HG03135 (cell line): ENCODE results near the gene SLC6A3.

Source experiments
- ATAC-seq: cut with Tn5 transposase; IDR thresholded peaks from one replicate; pipeline ENCODE4 v1.9.1; 2021; ENCODE audit warnings: mild to moderate bottlenecking, moderate library complexity; ENCODE audit not compliant: unreplicated experiment

SLC6A3 gene

GRCh38 chr5:1445313-1445688, at the start of gene SLC6A3:
Gene SLC6A3 (minus strand): TSS chr5:1445440. CDS start chr5:1443197, 2,243 bp downstream.
- ATAC-seq, result no peak

- no peak for ATAC-seq
These were observed 48.7 kb upstream of the SLC6A3 start for GRCh38 chr5:1493941-1494340.

DNA sequence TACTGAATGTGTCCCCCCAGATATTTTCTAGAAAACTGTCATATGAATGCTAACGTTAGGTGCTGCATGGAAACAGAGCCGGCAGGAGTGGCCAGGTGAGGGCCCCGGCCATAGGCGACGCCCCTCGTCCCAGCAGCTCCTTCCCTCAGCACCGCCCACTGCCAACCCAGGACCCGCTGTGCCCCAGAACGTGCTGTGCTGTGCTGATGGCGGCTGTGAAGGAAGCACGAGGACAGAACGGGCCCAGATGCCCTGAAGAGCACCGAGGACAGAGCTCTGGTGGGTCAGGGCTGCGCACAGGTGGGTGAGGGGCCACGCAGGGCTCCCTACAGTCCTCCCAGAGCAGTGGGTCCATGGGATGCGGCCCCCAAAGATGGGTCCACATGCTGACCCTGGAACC, 48.2 kb upstream of the SLC6A3 start:
- no peak for ATAC-seq

DNA sequence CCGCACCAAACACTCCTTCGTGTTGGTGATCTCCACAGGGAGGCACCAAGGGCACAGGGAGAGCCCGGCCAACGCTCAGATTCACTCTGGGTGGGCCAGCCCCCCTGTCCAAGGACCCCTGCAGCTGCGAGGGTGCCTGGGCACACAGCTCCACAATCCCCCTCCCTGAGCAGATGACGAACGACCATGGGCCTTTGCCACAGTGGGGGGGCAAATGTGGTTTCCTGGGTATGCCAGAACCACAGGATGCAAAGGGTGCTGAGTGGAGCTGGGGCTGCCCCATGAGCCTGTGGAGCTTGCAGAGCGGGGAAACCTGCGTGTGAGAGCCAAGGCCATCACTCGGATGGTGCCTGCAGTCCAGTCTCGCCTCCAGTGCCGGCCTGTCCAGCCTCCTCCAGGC, 47.5 kb upstream of the SLC6A3 start:
- ATAC-seq, result no peak

GRCh38 chr5:1490376-1490775, 45.1 kb upstream of the SLC6A3 start:
- no peak for ATAC-seq

DNA sequence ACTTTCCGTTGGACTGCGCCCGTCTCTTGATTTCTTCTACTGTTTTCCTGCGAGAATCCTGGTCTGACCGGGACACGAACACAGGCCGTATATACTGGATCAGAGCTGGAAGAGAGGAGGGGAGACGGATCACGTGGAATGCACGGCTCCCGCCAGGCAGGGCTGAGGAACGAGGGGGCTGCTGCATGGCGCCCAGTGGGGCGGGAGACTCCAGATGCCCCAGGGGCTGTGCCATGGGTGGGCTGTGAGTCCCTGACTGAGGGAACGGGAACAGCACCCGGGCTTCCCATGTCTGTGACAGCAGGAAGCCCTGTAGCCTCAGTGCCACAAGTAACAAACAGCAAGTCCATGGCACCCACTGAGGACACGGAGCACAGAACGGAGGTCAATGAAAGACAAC, 44.5 kb upstream of the SLC6A3 start:
- no peak for ATAC-seq

DNA sequence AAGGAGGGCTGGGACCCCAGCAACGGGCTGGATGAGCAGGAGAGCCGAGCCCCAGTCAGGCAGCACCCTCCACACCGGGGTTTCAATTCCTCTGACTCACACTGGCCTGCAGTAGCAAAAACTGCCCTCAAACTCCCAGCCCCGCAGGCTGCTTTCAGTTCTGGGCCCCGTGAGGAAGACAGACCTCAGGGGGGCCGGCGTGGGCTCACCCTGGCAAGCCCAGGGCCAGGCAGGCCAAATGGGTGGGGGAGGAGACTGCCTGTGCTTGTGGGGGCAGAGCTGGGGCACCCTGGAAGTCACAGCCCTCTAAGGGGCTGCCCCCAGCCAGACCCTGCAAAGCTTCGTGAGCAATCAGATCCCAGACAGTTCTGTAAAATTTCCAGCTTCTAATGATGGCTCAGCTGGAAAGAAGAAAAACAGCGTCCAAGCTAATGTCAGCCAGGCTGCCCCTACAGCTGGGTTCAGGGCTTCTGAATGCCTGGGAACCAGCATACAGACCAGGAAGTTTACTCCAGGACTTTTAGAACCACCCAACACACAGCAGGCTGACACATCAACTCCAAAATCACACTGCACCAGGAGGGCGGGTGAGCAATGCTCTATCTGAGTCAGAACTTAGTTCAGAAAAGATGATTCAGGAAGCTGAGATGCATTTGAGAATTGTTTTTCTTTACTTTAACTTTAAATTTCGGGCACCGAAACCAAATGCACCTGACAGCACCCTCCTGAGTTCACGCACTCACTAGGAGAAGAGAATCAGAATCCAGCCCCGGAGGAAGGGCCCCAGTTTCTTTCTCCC, 43.8 kb upstream of the SLC6A3 start:
- ATAC-seq, result peak; percentile 41

DNA sequence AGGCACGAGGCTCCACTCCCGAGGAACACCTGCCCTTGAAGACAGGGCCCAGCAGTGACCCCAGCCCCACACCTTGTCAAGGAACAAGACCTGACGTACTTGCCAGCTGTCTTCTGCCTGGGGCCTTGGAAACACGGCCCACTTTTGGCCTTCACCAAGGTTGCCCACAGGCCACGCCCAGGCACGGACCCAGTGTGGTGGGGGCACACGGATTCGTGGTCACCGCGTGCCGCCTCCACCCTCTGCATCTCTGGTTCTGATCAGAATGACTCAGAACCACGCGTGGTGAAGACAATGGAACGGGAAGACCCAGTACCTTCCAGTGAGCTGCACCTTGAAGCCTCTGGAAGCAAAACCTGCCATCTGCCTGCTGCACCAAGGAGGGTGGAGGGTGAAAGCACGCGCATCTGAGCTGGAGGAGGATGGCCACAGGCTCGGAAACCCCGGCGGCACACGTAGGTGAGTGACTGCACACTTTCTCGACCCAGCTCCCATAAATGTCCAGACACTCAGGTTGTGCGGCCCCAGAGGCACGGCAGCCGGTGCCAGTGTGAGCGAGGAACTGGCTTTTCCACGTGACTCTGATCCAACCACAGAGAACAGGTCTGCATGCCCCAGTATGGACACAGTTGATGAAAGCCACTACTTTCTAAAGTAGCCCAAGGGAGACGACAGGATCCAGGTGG, 42.0 kb upstream of the SLC6A3 start:
- no peak for ATAC-seq

DNA sequence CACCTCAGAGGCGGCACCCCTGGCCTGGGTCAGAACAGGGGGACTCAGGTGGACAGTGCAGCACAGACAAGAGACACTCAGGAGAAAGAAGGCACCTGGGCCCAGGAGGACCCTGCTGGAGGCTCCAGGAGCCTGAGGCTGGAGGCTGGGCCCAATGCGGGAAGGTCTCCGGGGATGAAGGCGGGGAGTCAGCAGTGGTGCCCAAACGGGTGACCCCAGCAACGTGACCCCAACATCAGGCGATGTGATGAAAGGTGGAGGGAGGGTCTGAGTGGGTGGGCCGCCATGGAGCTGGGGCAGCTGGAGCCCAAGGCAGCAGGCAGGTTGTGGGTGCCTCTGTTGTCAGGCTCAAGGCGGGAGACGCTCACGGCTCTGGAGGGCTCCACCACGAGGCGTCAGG, 41.0 kb upstream of the SLC6A3 start:
- ATAC-seq, result no peak

- no peak for ATAC-seq
These were observed 40.4 kb upstream of the SLC6A3 start for GRCh38 chr5:1485579-1486118.

DNA sequence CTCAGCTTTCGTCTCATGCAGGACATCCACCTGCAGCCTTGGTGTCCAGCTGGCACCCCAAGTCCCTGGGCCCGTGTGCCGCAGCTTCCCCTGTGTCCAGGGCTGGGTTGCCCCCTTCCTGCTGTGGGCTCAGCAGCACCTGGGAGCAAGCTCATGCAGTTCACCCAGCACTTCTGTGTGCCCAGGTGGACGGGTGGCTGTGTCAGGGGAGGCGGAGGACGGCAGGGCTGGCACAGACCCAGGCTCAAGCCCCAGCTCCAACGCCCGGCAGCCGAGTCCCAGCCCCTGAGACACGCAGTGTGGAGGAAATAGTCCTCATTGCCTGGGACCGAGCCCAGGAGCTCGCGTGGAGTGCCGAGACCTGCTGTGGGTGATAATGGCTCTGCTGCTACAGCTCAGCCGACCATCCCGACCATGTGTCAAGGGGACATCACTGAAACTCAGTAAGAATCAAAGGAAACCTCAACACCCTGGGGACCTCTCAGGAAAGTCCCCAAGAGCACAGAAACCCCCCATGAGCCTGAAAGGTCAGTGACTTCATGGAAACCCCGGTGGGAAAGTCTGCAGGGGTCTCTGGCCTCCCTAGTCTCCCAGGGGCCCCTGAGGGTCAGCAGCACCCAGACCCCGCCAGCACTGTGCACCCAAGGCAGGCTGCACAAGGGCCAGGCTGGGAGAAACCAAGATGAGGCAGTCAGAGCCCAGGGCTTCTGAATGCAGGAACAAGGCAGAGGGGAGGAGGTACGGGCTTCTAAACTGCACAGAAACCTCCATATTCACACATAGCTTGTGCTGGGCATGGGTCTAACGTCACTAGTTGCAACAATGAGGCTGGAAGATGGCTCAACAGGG, 39.7 kb upstream of the SLC6A3 start:
- ATAC-seq, result peak; percentile 61

- ATAC-seq, result no peak
These were observed 38.9 kb upstream of the SLC6A3 start for GRCh38 chr5:1483856-1484729.

DNA sequence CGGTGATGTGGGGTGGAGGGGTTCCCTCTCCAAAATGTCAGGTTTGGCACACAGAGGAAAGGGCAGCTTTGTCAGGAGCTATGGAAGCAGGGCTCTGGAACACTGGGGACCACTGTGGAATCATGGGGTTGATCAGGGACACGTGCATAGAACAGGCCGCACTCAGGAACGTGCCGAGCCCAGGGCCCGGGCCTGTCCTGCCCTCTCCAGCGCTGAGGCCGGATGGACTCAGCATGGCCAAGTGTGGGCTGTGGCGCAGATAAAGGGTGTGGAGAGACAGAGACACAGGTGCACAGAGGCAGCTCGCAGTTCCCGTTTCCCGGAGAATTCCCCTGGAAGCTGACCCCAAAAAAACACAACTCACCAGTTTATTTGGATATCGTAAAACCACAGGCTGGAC, 37.8 kb upstream of the SLC6A3 start:
- ATAC-seq, result no peak

- no peak for ATAC-seq
These were observed 36.7 kb upstream of the SLC6A3 start for GRCh38 chr5:1481959-1482331.

DNA sequence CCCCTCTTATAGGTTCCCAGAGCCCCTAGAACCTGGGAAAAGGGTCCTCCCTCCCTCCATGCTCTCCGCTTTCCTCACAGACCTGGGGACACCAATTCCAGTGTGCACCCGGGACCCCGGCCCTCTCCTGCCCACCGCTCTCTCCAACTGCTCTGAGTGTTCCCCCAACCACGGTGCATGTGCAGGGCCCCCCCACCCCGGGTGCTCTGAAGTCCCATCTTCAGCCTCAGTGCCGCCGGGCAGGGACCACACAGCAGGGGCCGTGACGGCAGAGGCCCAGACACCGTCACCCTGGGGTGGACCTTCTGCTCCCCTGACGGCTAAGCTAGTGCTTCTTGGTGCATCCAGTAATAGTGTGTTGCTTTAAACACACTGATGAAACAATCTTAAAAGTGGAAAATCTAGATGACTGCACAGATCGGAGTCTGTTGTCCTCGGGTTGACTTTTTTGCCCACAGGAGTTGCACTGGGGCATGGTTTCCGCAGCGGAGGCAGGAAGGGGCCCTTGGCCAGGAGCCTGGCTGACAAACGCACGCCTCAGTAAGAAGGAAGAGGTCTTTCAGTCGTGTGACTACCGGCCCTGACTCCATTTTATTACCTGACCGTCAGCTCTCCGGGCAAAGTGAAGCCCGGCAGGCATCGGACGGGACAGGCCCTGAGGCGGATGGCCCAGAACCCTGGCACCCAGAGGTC, 36.2 kb upstream of the SLC6A3 start:
- ATAC-seq, result no peak

DNA sequence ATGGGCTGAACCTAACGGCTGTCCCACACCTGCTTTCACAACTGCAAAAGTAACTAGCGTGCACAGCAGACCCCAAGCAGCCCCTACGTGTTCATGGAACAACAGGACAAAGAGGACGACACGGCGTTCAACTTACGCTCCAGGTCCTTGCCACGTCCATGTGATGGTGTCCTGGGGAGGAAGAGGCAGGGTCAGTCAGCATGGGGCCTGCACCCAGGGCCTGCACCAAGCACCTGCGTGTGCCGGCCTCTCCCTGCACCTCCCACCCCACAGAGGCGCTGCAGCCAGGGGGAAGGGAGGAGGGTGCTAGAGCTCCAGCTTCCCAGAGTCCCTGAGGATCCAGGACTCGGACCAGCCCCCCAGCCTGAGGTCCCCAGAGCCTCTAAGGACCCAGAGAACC, 35.6 kb upstream of the SLC6A3 start:
- no peak for ATAC-seq

GRCh38 chr5:1480217-1480616, 35.0 kb upstream of the SLC6A3 start:
- no peak for ATAC-seq

DNA sequence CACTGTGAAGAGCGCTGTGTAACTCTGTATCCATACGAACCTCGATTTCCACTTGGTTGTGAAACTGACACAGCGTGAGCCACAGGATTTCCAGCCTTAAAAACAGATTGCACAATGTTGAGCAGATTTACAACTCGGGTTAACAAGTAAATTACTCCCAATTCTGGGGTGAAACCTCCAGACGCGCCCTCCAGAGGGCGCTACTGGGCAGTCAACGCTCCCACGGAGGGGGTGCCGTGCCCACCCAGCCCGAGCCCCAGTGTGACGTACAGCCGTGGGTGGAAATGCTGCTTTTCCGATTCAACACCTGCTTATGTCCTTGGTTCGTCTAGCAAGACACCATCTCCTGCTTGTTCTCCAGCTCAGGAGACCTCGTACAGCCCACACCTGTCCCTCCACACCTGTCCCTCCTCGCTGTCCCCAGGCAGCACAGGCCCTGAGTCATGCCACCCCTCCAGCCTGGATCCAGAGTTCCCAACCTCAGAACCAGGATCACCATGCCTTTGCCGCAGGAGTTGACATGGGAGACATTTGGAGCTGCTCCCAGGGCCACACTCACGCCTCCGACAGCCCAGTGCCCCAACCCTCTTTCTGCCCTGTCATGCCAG, 34.4 kb upstream of the SLC6A3 start:
- ATAC-seq, result no peak

- ATAC-seq, result no peak
These were observed 33.8 kb upstream of the SLC6A3 start for GRCh38 chr5:1479066-1479465.
